ENCODE results near the gene G6PD.

G6PD gene

GRCh38 chrX:154534526-154535322 lies 11.9 kb downstream of the G6PD start:
- no peak overlapping the region for H3K27ac ChIP-seq (ENCODE audit: low read depth, low read length)
- no peak overlapping the region for H2AK5ac ChIP-seq (ENCODE audit: low read length)
- no peak overlapping the region for H3K18ac ChIP-seq (ENCODE audit: low read length)
- H3K4me3 ChIP-seq (ENCODE audit: low read length), result no peak overlapping the region
- H3K4me2 ChIP-seq (ENCODE audit: low read length), result no peak overlapping the region
- no peak overlapping the region for H4K8ac ChIP-seq (ENCODE audit: low read depth, low read length)
- no peaks in the 10 kb centered on the region for H3K27me3 ChIP-seq (ENCODE audit: insufficient read depth, low read length, poor library complexity)
- no peak overlapping the region for H4K5ac ChIP-seq (ENCODE audit: low read length)
- DNase-seq, result peak; percentile 77
- no peaks in the 10 kb centered on the region for H3K4me1 ChIP-seq (ENCODE audit: control insufficient read depth, low read depth, low read length)
- H2BK5ac ChIP-seq (ENCODE audit: low read length), result no peak overlapping the region
- no peak overlapping the region for H2BK120ac ChIP-seq (ENCODE audit: low read depth, low read length)
- no peaks in the 10 kb centered on the region for H3K79me2 ChIP-seq (ENCODE audit: control insufficient read depth, insufficient read depth, low read length)
- H3K36me3 ChIP-seq (ENCODE audit: control insufficient read depth, insufficient read depth, low read length), result no peaks in the 10 kb centered on the region
- H2BK15ac ChIP-seq (replicated peaks; ENCODE audit: low read depth), result no peak overlapping the region
- no peaks in the 10 kb centered on the region for H3K79me1 ChIP-seq (ENCODE audit: low read length)
- H3K9ac ChIP-seq (ENCODE audit: low read length), result no peak overlapping the region
- H3K4ac ChIP-seq (ENCODE audit: low read depth, low read length), result no peak overlapping the region
- no CpG with 5 or more reads among the region's 34 CpGs for WGBS (ENCODE audit: extremely low coverage, insufficient coverage, low lambda C conversion rate)
- H3K23ac ChIP-seq (ENCODE audit: low read length), result no peak overlapping the region
- H3K56ac ChIP-seq (ENCODE audit: low read length), result no peak overlapping the region

DNA sequence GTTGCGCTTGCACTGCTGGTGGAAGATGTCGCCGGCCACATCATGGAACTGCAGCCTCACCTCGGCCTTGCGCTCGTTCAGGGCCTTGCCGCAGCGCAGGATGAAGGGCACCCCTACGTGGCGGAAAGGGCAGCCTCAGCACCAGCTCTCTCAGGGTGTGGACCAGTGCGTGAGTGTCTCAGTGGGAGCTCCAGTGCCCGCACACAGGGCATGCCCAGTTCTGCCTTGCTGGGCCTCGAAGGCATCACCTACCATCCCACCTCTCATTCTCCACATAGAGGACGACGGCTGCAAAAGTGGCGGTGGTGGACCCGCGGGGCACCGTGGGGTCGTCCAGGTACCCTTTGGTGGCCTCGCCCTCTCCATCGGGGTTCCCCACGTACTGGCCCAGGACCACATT lies 14.0 kb downstream of the G6PD start:
- Histone ChIP-seq H2BK5ac (ENCODE audit: low read length) (no peak overlapping the region), H2AK5ac (ENCODE audit: low read length) (no peak overlapping the region), H3K4me1 (ENCODE audit: control insufficient read depth, low read depth, low read length) (no peaks in the 10 kb centered on the region), H3K36me3 (ENCODE audit: control insufficient read depth, insufficient read depth, low read length) (no peaks in the 10 kb centered on the region), H3K27me3 (ENCODE audit: insufficient read depth, low read length, poor library complexity) (no peaks in the 10 kb centered on the region), H4K5ac (ENCODE audit: low read length) (no peak overlapping the region), H2BK120ac (ENCODE audit: low read depth, low read length) (no peak overlapping the region), H3K4me2 (ENCODE audit: low read length) (no peak overlapping the region), H4K8ac (ENCODE audit: low read depth, low read length) (no peak overlapping the region), H2BK15ac (replicated peaks; ENCODE audit: low read depth) (no peak overlapping the region), H3K27ac (ENCODE audit: low read depth, low read length) (no peak overlapping the region), H3K79me1 (ENCODE audit: low read length) (no peaks in the 10 kb centered on the region), H3K23ac (ENCODE audit: low read length) (no peak overlapping the region), H3K56ac (ENCODE audit: low read length) (no peak overlapping the region), H3K4me3 (ENCODE audit: low read length) (no peak overlapping the region), H3K79me2 (ENCODE audit: control insufficient read depth, insufficient read depth, low read length) (no peaks in the 10 kb centered on the region), H3K9ac (ENCODE audit: low read length) (no peak overlapping the region), H3K4ac (ENCODE audit: low read depth, low read length) (no peak overlapping the region), H3K18ac (ENCODE audit: low read length) (no peak overlapping the region)
- WGBS (ENCODE audit: extremely low coverage, insufficient coverage, low lambda C conversion rate), result no CpG with 5 or more reads among the region's 23 CpGs
- no peak for DNase-seq

DNA sequence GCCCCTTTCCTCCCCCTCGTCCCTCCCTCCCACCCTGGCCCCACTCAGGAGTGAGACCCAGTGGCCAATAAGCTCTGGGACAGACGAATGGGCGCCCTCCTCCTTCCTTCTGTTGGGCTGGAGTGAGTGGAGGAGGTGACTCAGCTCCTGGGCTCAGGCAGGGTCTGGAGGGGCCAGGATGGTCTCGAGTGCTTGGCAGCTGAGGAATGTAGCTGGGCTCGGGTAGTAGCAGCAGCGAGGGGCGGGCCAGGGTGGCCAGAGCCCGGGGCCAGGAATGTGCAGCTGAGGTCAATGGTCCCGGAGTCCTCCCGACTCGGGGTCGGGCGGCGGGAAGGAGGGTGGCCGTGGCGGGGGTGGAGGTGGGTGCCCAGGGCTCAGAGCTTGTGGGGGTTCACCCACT lies 15.0 kb downstream of the G6PD start:
- DNase-seq, result peak; percentile 85
- H2BK120ac ChIP-seq (ENCODE audit: low read depth, low read length), result no peak overlapping the region
- no peak overlapping the region for H3K56ac ChIP-seq (ENCODE audit: low read length)
- no CpG with 5 or more reads among the region's 16 CpGs for WGBS (ENCODE audit: extremely low coverage, insufficient coverage, low lambda C conversion rate)
- no peak overlapping the region for H4K5ac ChIP-seq (ENCODE audit: low read length)
- H3K27ac ChIP-seq (ENCODE audit: low read depth, low read length), result no peak overlapping the region
- no peak overlapping the region for H3K18ac ChIP-seq (ENCODE audit: low read length)
- no peak overlapping the region for H3K4me3 ChIP-seq (ENCODE audit: low read length)
- H3K4ac ChIP-seq (ENCODE audit: low read depth, low read length), result no peak overlapping the region
- no peak overlapping the region for H4K8ac ChIP-seq (ENCODE audit: low read depth, low read length)
- no peak overlapping the region for H2BK15ac ChIP-seq (replicated peaks; ENCODE audit: low read depth)
- no peaks in the 10 kb centered on the region for H3K4me1 ChIP-seq (ENCODE audit: control insufficient read depth, low read depth, low read length)
- no peak overlapping the region for H2BK5ac ChIP-seq (ENCODE audit: low read length)
- no peak overlapping the region for H3K4me2 ChIP-seq (ENCODE audit: low read length)
- H3K79me2 ChIP-seq (ENCODE audit: control insufficient read depth, insufficient read depth, low read length), result no peaks in the 10 kb centered on the region
- no peak overlapping the region for H2AK5ac ChIP-seq (ENCODE audit: low read length)
- no peak overlapping the region for H3K23ac ChIP-seq (ENCODE audit: low read length)
- H3K36me3 ChIP-seq (ENCODE audit: control insufficient read depth, insufficient read depth, low read length), result no peaks in the 10 kb centered on the region
- H3K27me3 ChIP-seq (ENCODE audit: insufficient read depth, low read length, poor library complexity), result no peaks in the 10 kb centered on the region
- H3K9ac ChIP-seq (ENCODE audit: low read length), result no peak overlapping the region
- no peaks in the 10 kb centered on the region for H3K79me1 ChIP-seq (ENCODE audit: low read length)

GRCh38 chrX:154530286-154530685 lies 16.4 kb downstream of the G6PD start:
- no CpG with 5 or more reads among the region's 11 CpGs for WGBS (ENCODE audit: extremely low coverage, insufficient coverage, low lambda C conversion rate)
- Histone ChIP-seq H3K27me3 (ENCODE audit: insufficient read depth, low read length, poor library complexity) (no peaks in the 10 kb centered on the region), H3K4me2 (ENCODE audit: low read length) (no peak overlapping the region), H3K79me2 (ENCODE audit: control insufficient read depth, insufficient read depth, low read length) (no peaks in the 10 kb centered on the region), H3K79me1 (ENCODE audit: low read length) (no peaks in the 10 kb centered on the region), H3K27ac (ENCODE audit: low read depth, low read length) (no peak overlapping the region), H4K8ac (ENCODE audit: low read depth, low read length) (no peak overlapping the region), H3K36me3 (ENCODE audit: control insufficient read depth, insufficient read depth, low read length) (no peaks in the 10 kb centered on the region), H3K23ac (ENCODE audit: low read length) (no peak overlapping the region), H3K9ac (ENCODE audit: low read length) (no peak overlapping the region), H2BK5ac (ENCODE audit: low read length) (no peak overlapping the region), H3K4ac (ENCODE audit: low read depth, low read length) (no peak overlapping the region), H2BK15ac (replicated peaks; ENCODE audit: low read depth) (no peak overlapping the region), H2BK120ac (ENCODE audit: low read depth, low read length) (no peak overlapping the region), H3K4me1 (ENCODE audit: control insufficient read depth, low read depth, low read length) (no peaks in the 10 kb centered on the region), H4K5ac (ENCODE audit: low read length) (no peak overlapping the region), H3K18ac (ENCODE audit: low read length) (no peak overlapping the region), H3K4me3 (ENCODE audit: low read length) (no peak overlapping the region), H3K56ac (ENCODE audit: low read length) (no peak overlapping the region), H2AK5ac (ENCODE audit: low read length) (no peak overlapping the region)
- DNase-seq, result no peak

DNA sequence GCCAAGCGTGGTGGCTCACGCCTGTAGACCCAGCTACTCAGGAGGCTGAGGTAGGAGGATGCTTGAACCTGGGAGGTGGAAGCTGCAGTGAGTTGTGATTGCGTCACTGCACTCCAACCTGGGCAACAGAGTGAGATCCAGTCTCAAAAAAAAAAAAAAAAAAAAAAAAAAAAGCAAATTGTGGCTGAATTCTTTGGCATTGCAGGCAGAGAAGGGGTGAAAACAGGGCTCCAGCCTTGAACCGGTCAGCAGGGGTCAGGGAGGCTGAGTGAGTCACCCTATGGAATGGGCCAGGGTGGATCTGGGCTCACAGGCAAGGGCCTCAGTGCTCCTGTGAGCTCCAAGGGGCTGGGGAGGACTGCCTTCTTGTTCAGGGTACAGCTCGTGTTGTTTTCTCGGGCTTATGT lies 17.4 kb downstream of the G6PD start:
- no peak overlapping the region for H4K5ac ChIP-seq (ENCODE audit: low read length)
- H2BK120ac ChIP-seq (ENCODE audit: low read depth, low read length), result no peak overlapping the region
- no peak overlapping the region for H2BK15ac ChIP-seq (replicated peaks; ENCODE audit: low read depth)
- no peak overlapping the region for H3K27ac ChIP-seq (ENCODE audit: low read depth, low read length)
- H3K4me2 ChIP-seq (ENCODE audit: low read length), result no peak overlapping the region
- no peaks in the 10 kb centered on the region for H3K36me3 ChIP-seq (ENCODE audit: control insufficient read depth, insufficient read depth, low read length)
- H2BK5ac ChIP-seq (ENCODE audit: low read length), result no peak overlapping the region
- H3K79me1 ChIP-seq (ENCODE audit: low read length), result no peaks in the 10 kb centered on the region
- no peak overlapping the region for H3K4me3 ChIP-seq (ENCODE audit: low read length)
- no peak overlapping the region for H2AK5ac ChIP-seq (ENCODE audit: low read length)
- H3K4ac ChIP-seq (ENCODE audit: low read depth, low read length), result no peak overlapping the region
- H3K27me3 ChIP-seq (ENCODE audit: insufficient read depth, low read length, poor library complexity), result no peaks in the 10 kb centered on the region
- H3K9ac ChIP-seq (ENCODE audit: low read length), result no peak overlapping the region
- H3K79me2 ChIP-seq (ENCODE audit: control insufficient read depth, insufficient read depth, low read length), result no peaks in the 10 kb centered on the region
- WGBS (ENCODE audit: extremely low coverage, insufficient coverage, low lambda C conversion rate), result no CpG with 5 or more reads among the region's 6 CpGs
- DNase-seq, result no peak
- no peaks in the 10 kb centered on the region for H3K4me1 ChIP-seq (ENCODE audit: control insufficient read depth, low read depth, low read length)
- no peak overlapping the region for H3K56ac ChIP-seq (ENCODE audit: low read length)
- H4K8ac ChIP-seq (ENCODE audit: low read depth, low read length), result no peak overlapping the region
- no peak overlapping the region for H3K18ac ChIP-seq (ENCODE audit: low read length)
- no peak overlapping the region for H3K23ac ChIP-seq (ENCODE audit: low read length)

All from mesendoderm (in vitro differentiated cells).